NK-92 treated with Interleukin-12 subunit alpha and Interleukin-12 subunit beta, amount 100 ng/mL, for 24 hours (cell line): ENCODE results near the gene ELF2.
"Not testable (repeated sequence)": the region's sequence is repeated elsewhere in the genome, so short reads cannot be mapped to it uniquely, and the experiment has no call there.

Source experiments
- DNase-seq: peaks from one replicate; lab custom pipeline; 2025; lab: John Stamatoyannopoulos, UW

ELF2 gene

DNA sequence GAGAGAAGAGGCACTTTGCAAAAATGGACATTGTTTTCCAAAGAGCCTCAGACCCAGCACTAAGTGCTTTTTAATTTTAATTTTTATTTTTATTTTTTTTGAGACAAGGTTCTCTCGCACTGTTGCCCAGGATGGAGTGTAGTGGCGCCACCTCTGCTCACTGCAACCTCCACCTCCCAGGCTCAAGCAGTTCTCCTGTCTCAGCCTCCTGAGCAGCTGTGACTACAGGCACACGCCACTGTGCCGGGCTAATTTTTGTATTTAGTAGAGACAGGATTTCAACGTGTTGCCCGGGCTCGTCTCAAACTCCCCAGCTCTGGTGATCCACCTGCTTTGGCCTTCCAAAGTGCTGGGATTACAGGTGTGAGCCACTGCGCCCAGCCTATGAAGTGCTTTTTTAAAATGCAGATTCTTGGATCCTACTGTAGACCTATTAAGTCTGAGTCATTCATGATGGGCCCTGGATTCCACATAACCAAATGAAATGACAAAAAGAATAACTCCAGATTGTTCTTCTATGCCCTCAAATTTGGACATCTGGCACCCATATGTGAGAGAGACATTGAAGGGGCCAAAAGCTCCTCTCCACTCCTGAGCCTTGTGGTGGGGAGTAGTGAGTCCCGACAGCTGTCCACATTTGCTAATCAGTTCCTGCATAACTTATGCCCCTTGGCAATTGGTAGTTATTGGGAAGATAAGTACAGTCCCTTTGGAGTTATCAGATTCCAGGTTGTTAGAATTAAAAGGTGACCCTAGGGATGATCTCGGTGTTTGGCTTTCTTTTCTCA, 157.9 kb downstream of the ELF2 start:
- DNase-seq = no peak

DNA sequence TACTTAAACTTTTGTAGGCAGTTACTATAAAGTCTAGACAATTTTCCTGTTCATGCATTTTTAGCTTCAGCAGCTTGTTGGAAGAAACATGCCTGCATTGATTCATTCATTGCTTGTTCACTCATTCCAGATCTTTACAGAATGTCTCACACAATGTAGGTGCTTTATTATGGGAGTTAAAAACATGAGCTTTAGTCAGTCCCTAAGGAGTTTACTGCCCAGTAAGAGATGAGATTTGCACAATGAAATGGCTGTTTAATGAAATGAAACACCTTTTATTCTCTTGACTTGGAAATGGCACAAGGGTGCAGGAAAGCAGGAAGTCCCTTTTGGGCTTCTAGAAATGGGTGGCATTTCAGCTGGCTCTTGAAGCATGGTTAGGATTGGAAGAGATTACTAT, 158.5 kb downstream of the ELF2 start:
- no peak for DNase-seq

DNA sequence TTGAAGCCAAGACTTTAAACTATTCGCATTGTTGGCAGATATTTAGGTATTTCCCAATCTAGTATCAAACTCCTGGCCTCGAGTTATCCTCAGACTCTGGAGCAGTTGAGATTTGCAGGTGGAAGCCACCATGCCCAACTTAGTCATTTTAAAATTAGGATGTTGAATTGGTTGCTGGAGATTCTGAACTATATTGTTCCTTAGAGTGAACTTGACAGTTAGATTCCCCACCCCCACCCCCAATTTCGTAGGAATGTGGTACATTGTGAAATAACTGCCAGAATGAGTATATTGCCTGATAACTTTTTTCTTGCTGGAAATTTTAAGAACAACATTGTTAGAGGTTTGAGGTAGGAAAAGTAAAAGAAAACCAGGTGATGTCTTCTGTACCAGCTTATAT, 159.2 kb downstream of the ELF2 start:
- no peak for DNase-seq

- DNase-seq = peak; percentile 58
Measured at GRCh38 chr4:139015948-139016471, 161.0 kb downstream of the ELF2 start.

DNA sequence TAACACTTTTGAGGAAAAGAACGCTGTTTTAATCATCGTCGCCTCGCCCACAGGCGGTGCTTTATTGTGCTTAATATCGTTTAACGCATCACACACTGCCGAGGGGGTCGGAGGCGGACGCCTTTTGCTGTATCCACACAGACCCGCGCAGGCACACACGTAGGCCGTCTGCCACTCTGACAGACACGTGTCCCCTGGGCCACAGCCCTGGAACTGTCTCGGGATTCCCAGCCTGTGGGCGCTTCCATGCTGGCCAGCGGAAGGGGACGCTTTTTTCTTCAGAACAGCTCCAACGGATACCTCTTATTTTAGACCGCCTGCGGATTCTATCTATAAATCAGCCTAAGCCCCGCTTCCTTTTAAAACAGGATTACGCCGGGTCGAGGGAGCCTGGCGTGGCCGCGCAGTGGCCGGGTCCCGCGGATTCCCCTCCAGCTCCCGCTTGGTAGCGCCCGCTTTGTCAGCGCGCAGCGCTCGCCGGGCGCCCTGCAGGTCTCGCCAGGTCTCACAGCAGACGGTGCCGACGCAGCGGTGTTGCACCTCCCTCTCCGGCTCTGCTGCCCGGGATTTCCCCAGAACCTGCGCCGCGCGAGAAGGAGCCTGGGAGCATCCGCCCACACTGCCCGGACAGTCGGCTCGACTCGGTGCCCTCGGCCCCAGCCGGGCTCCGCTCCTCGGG, 161.6 kb downstream of the ELF2 start, which contains the start of gene NOCT:
Gene NOCT (plus strand): TSS at position 513 of the 679 bp plus-strand sequence. CDS start 201 bp downstream, outside the sequence.
- peak; percentile 90 for DNase-seq

- DNase-seq = no peak
Measured at GRCh38 chr4:139014371-139015268, 162.4 kb downstream of the ELF2 start.

GRCh38 chr4:139011225-139011950, 165.6 kb downstream of the ELF2 start:
- no peak for DNase-seq

- no peak for DNase-seq
Measured at GRCh38 chr4:139009702-139010101, 167.3 kb downstream of the ELF2 start.

- DNase-seq = not testable (repeated sequence)
Measured at GRCh38 chr4:139008278-139008677, 168.7 kb downstream of the ELF2 start.

DNA sequence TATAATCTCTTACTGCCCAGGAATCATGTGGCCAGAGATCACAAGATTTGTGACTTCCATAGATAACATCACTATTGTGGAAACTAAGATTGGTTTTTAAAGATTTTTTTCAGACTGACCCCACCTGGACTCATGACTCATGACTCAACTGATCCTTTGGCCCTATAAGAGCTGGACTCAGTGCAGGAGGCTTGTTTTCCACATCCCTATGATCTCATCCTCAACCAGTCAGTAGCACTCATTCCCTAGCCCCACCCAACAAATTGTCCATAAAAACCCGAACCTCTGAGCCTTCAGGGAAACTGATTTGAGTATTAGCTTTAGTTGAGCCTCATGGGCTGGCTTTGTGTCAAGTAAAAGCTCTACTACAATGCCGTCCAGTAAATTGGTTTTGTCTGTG, 169.4 kb downstream of the ELF2 start:
- DNase-seq = no peak
